CD4-positive, alpha-beta T cell treated with Interleukin-21 for 1 hour (primary cell): ENCODE measurements around the gene FAM111B.

ENCODE experiments used
- DNase-seq: peaks from one replicate; pipeline ENCODE4 v3.0.0-alpha.2; 2020

Gene FAM111B

DNA sequence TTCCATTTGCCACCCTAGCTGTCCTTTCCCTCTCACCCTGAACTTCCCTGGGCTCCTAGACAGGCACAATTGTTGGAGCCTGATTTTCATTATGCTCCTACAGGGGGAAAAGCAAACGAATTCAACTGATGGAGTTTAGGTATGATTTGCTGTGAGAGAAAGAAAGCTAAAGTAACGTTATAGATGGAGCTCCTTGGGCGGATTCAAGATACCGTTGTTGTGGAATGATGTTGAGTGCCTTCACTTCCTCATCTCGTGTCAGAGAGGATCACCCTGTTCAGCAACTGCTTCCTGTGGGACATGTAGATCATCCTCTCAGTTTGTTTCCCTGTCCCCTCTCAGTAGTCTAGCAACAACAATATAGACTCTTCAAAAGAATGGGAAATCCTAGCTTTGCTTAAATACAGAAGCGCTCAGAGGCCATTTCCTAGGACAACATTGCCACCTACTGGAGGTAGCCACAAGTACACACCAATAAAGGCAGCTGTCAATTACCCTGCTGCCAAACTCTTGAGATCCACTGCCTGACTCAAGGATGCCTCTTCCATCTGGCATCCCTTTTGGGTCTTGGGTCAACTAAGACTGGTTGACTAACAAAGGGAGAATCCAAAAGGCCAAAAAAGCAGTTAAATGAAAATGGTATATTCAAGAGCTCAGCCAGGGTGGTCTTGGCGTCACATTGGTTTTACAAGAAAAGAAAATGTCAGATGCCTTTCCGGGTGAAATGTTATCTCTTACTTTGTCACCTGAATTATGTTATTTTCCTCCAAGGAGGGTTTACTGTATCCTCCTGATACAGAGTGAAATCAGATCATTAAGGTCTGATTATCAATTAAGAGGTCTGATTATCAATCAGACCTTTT is 51.4 kb downstream of the FAM111B start:
- DNase-seq: peak; percentile 78

GRCh38 chr11:59164028-59164427 is 57.0 kb downstream of the FAM111B start:
- DNase-seq: no peak

DNA sequence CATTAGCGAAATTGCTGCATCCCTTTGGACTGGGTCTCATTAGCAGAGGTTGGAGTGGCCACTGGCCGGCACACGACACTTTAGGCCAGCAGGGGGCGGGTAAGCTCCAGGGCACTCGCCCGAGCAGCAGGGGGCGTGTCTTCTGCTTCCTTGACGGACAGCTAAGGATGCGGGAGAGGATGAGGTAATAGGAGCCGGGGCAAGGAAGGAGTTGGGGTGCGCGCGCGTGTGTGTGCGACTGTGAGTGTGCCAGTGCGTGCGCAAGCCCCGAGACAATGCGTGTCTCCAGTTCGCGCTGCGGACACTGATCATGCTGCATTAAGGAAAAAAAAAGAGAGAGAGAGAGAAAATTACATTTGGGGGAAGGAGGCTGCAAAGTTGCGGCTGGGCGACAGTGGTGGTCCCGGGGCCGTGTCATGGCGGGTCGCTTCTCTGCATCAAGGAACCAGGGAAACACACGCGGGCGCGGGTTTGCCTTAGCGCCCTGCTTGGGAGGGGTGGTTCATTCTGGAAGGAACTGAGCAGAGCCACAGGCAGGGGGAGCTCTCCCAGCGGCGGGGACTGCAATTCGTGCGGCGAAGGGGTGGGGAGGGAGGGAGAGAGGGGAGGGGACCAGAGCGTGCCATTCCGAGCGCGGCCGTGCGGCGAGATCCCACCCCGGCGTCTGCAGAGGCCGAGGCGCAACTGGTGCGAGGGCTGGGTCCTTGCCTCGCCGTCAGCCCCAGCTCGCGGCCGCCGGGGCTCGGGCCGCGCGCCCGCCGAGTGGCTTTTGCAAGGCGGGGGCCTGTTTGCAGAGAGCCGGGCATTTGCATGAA is 64.7 kb downstream of the FAM111B start, which contains the start of gene DTX4:
Gene DTX4 (plus strand): TSS at position 625 of the 815 bp plus-strand sequence. CDS start 464 bp downstream, outside the sequence.
- peak; percentile 90 for DNase-seq

DNA sequence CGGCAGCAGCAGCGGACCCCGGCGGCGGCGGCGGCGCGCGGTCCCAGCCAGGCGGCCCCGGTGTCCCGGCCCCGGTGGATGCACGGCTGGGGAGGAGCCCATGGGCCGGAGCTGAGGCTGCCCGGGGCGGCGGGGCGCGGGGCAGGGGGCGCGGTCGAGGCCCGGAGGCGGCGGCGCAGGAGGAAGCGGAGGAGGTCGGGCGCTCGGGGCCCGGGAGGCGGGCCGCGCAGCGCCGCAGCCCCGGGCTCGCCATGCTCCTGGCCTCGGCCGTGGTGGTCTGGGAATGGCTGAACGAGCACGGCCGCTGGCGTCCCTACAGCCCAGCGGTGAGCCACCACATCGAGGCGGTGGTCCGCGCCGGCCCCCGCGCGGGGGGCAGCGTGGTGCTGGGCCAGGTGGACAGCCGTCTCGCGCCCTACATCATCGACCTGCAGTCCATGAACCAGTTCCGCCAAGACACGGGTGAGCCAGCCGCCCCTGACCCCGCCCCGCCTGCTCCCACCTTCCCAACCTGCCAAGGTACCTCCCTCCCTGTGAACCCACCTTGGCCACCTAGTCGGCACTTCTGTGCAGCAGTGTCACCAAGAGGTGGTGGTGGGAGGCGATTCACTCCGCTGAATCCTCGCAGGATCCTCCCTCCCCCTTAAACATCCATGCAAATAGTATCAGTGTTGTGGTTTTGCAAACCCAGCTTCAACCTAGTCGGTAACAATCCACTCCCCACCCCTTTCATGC is 65.5 kb downstream of the FAM111B start:
- DNase-seq: peak; percentile 15

GRCh38 chr11:59173080-59173963 is 66.3 kb downstream of the FAM111B start:
- DNase-seq: no peak

DNA sequence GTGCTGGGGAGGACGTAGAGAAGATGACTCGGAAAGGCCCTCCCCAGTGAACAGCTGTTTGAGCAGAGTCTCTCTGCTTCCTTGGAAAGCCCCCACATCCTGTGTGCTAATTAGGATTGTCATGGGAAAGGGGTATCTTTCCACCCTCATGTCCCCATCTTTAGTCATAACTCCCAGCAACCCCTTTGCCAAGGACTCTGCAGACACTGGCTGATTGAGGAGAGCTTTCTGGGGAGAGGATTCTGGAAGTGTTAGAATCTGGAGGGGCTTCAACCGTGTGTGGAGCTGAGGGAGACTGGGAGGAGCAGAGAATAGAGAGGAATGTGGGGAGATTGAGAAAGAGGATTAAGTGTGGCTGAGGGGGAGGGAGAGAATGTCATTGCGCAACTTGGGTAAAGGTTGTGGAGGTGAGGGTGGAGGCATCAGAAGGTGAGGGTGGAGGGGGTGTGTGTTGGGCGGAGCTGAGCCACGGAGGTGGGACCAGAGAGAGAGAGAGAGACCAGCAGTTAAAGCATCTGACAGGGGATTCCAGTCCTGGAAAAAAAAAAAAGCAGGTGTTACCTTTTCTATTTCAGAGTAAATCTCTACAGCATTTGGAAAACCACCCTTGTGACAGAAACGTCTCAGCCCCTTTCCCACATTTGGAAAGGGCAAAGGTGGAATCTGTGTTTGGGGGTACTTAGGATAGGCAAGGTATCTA is 67.1 kb downstream of the FAM111B start:
- DNase-seq: no peak

GRCh38 chr11:59174664-59175033 is 67.6 kb downstream of the FAM111B start:
- no peak for DNase-seq

- no peak for DNase-seq
Observed at GRCh38 chr11:59175091-59175501, 68.1 kb downstream of the FAM111B start.

DNA sequence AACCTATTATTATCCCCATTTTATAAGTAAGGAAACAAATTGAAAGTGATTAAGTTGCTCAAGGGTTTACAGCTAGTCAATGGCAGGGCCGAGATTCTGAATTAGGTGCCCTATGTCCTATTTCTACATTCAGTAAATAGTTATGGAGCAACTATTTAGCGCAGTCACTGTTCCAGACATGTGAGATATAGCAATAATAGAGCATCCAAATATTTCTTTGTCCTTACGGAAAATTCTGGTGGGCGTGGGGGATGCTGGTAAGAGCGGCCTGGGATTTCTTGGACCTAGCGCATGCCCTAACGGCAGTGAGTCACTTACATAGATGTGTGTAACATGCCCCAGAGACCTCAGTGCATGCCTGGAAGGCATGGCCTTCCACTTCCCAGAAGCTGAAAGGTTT is 69.3 kb downstream of the FAM111B start:
- DNase-seq: no peak
